Measurements from ENCODE around the gene GDPD5. TPM values are rescaled to one million over a fixed set of nuclear protein-coding genes. Genes with fewer than 3 reads are reported as not detected.

The GDPD5 gene
- total and polyA plus RNA-seq, 9 of the 15 experiments (the other 6 are each of a cell fraction or from before 2014, with no cell fraction given), result 0.32 to 27.3 (median 8.0) TPM

- TF ChIP-seq RREB1 (CRISPR knock-in tag; IDR thresholded peaks at IDR 0.05) (no peak), POLR3A (IDR thresholded peaks at IDR 0.05; ENCODE audit: borderline replicate concordance, extremely low read depth, insufficient read depth, insufficient read length) (no peak), ZBTB40 (IDR thresholded peaks at IDR 0.05) (no peak), ZBTB40 (CRISPR knock-in tag; IDR thresholded peaks at IDR 0.05) (no peak), TCF7 (IDR thresholded peaks at IDR 0.05; ENCODE audit: borderline replicate concordance) (no peak), FIP1L1 (IDR thresholded peaks at IDR 0.05; ENCODE audit: low read depth, low read length, poor library complexity, severe bottlenecking) (no peak), E2F6 (IDR thresholded peaks at IDR 0.05; ENCODE audit: borderline replicate concordance in 1 of 2, extremely low read depth in 1 of 2, insufficient read depth in 1 of 2, insufficient read length in 1 of 2, low read depth in 1 of 2, low read length in 1 of 2, poor library complexity in 1 of 2, severe bottlenecking in 1 of 2) (peak in 1 of 2 experiments; percentile 77), ZKSCAN1 (IDR thresholded peaks at IDR 0.05; ENCODE audit: low read depth, low read length) (no peak), HNRNPK (IDR thresholded peaks at IDR 0.05; ENCODE audit: low read depth, low read length, poor library complexity, severe bottlenecking) (no peak)
Measured at GRCh38 chr11:75558939-75559843, 33.5 kb upstream of the GDPD5 start (continued).
